NB4 (cell line): Measurements from ENCODE around the gene GLI1.

ENCODE experiments used
- MYC ChIP-seq: IDR thresholded peaks from 2 replicates; pipeline ENCODE4 v1.6.1; 2011; ENCODE audit warnings: low read depth, low read length
- POLR2A ChIP-seq: IDR thresholded peaks from 2 replicates; pipeline ENCODE4 v1.6.1; 2011; ENCODE audit warnings: mild to moderate bottlenecking; ENCODE audit not compliant: insufficient read length; ENCODE audit errors: extremely low read depth
- TF ChIP-seq, protein P1 (sequence below): IDR thresholded peaks from one replicate; pipeline ENCODE4 v1.5.1; 2012; ENCODE audit warnings: low read depth, low read length

DNA sequence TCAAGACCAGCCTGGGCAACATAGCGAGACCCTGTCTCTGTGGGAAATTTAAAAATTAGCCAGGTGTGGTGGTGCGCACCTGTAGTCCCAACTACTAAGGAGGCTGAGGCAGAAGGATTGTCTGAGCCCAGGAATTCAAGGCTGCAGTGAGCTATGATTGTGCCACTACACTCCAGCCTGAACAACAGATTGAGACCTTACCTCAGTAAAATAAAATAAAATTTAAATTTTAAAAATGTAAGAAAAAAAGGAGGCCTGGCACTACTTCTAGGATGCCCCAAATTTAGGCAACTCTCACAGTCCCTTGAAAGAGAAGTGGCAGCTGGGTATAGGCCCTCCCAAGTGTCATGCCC lies 5.4 kb upstream of the GLI1 start:
- TF ChIP-seq POLR2A (no peak), MYC (no peak)
- TF ChIP-seq, protein P1, sequence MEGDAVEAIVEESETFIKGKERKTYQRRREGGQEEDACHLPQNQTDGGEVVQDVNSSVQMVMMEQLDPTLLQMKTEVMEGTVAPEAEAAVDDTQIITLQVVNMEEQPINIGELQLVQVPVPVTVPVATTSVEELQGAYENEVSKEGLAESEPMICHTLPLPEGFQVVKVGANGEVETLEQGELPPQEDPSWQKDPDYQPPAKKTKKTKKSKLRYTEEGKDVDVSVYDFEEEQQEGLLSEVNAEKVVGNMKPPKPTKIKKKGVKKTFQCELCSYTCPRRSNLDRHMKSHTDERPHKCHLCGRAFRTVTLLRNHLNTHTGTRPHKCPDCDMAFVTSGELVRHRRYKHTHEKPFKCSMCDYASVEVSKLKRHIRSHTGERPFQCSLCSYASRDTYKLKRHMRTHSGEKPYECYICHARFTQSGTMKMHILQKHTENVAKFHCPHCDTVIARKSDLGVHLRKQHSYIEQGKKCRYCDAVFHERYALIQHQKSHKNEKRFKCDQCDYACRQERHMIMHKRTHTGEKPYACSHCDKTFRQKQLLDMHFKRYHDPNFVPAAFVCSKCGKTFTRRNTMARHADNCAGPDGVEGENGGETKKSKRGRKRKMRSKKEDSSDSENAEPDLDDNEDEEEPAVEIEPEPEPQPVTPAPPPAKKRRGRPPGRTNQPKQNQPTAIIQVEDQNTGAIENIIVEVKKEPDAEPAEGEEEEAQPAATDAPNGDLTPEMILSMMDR, result no peak
